GM12878 (cell line): ENCODE results near the gene POLA1. TPM values are rescaled to one million over a fixed set of nuclear protein-coding genes. Genes with fewer than 3 reads are reported as not detected.

Experiments used
- ATAC-seq: fragments of 200-7000 bp; cut with Tn5 transposase; 3 replicates; pipeline ENCODE4 v1.9.1; 2020; ENCODE audit warnings: mild to moderate bottlenecking, moderate library complexity
- BruUV-seq: library from RNA; stranded (reverse); fragments of 400-500 nt; replicated peaks from 2 replicates; lab custom pipeline; 2021; lab: Mats Ljungman, UMichigan
- CTCF ChIA-PET: fragments of 300-600 bp; sonication (Branson Sonifier 250); formaldehyde crosslinking; extraction: SDS; loops from one replicate; lab custom pipeline; 2021; ENCODE audit warnings: inconsistent platforms; lab: Yijun Ruan, JAX
- POLR2A ChIA-PET: fragments of 350-600 bp; formaldehyde crosslinking; extraction: SDS; loops from one replicate; lab custom pipeline; 2021; ENCODE audit warnings: inconsistent platforms; lab: Charles Lee
- RAD21 ChIA-PET: fragments of 300-600 bp; sonication (Branson Sonifier 250); formaldehyde crosslinking; loops from one replicate; lab custom pipeline; 2023; ENCODE audit warnings: antibody characterized with exemption; ENCODE audit not compliant: unreplicated experiment; lab: Charles Lee
- SMC1A ChIA-PET: fragments of 300-600 bp; sonication (Branson Sonifier 250); formaldehyde crosslinking; loops from one replicate; lab custom pipeline; 2023; ENCODE audit not compliant: unreplicated experiment, uncharacterized antibody; lab: Charles Lee
- DNase-seq: peaks from one replicate; pipeline ENCODE4 v3.0.0-alpha.2; 2011; ENCODE audit warnings: low read depth, low spot score
- FAIRE-seq: peaks from 3 replicates; lab custom pipeline; 2011; peaks lifted over from hg19 to GRCh38; lab: Jason Lieb, UNC
- H2AFZ ChIP-seq: 2 replicates; pipeline ENCODE4 v1.6.0; 2011; ENCODE audit warnings: low read depth, low read length, control low read depth; ENCODE audit not compliant: control insufficient read depth
- H3K27ac ChIP-seq: 2 replicates; pipeline ENCODE4 v1.5.1; 2011; ENCODE audit warnings: control low read depth; ENCODE audit not compliant: control insufficient read depth, insufficient read depth
- H3K27me3 ChIP-seq, 2 experiments: replicated peaks in 1 of 2; 2 replicates each; pipeline versions ENCODE4 v1.6.0 to v1.6.1; 2011; ENCODE audit warnings: low read length in 1 of 2; ENCODE audit not compliant: control insufficient read depth in 2 of 2, insufficient read depth in 2 of 2
- H3K36me3 ChIP-seq, 2 experiments: 2 replicates each; pipeline ENCODE4 v1.5.1; 2011; ENCODE audit warnings: low read length in 1 of 2; ENCODE audit not compliant: control insufficient read depth in 2 of 2, insufficient read depth in 2 of 2
- H3K4me1 ChIP-seq: 2 replicates; pipeline ENCODE4 v1.6.1; 2011; ENCODE audit warnings: mild to moderate bottlenecking, low read length, moderate library complexity, mixed read lengths; ENCODE audit not compliant: control insufficient read depth, insufficient read depth
- H3K4me2 ChIP-seq: 2 replicates; pipeline ENCODE4 v1.6.0; 2011; ENCODE audit warnings: control low read depth; ENCODE audit not compliant: control insufficient read depth, insufficient read depth
- H3K4me3 ChIP-seq: fragments of 200-600 bp; sonication (generic); 2 replicates; pipeline ENCODE4 v1.5.1; 2016
- H3K79me2 ChIP-seq: 2 replicates; pipeline ENCODE4 v1.6.0; 2011; ENCODE audit warnings: low read length; ENCODE audit not compliant: control insufficient read depth, insufficient read depth
- H3K9ac ChIP-seq: 2 replicates; pipeline ENCODE4 v1.8.0; 2011; ENCODE audit warnings: low read length, control low read depth, mixed read lengths; ENCODE audit not compliant: control insufficient read depth, insufficient read depth
- H3K9me3 ChIP-seq: replicated peaks from 3 replicates; pipeline ENCODE4 v1.5.1; 2011; ENCODE audit warnings: mild to moderate bottlenecking, low read length; ENCODE audit not compliant: control insufficient read depth, insufficient read depth
- H4K20me1 ChIP-seq: 2 replicates; pipeline ENCODE4 v1.6.0; 2011; ENCODE audit not compliant: control insufficient read depth, insufficient read depth
- CEBPB ChIP-seq, 2 experiments: fragments of 150-350 bp in 1 of 2; IDR thresholded peaks; 2 replicates each; pipeline ENCODE4 v1.6.1; 2012 to 2014; ENCODE audit warnings: low read depth in 2 of 2, low read length in 2 of 2, borderline replicate concordance in 1 of 2, inconsistent platforms in 1 of 2
- EGR1 ChIP-seq, 2 experiments: IDR thresholded peaks; 1 replicate in 1 of 2; 2 replicates in 1 of 2; pipeline ENCODE4 v1.6.1; 2011 to 2012; ENCODE audit warnings: low read depth in 2 of 2, low read length in 2 of 2, borderline replicate concordance in 1 of 2, mild to moderate bottlenecking in 1 of 2, moderate library complexity in 1 of 2
- FOXK2 ChIP-seq: fragments of 450-650 bp; IDR thresholded peaks from 2 replicates; pipeline ENCODE4 v1.6.1; 2017; ENCODE audit warnings: mild to moderate bottlenecking, moderate library complexity
- HCFC1 ChIP-seq: fragments of 150-350 bp; IDR thresholded peaks from 2 replicates; pipeline ENCODE4 v1.6.1; 2014; ENCODE audit warnings: low read length
- MEF2A ChIP-seq: IDR thresholded peaks from 2 replicates; pipeline ENCODE4 v1.6.1; 2011; ENCODE audit warnings: low read depth, mild to moderate bottlenecking, low read length, moderate library complexity; ENCODE audit not compliant: insufficient read depth
- NR2F1 ChIP-seq: fragments of 450-650 bp; conservative IDR thresholded peaks from 2 replicates; pipeline ENCODE4 v1.6.1; 2017; ENCODE audit warnings: mild to moderate bottlenecking
- PML ChIP-seq: IDR thresholded peaks from 2 replicates; pipeline ENCODE4 v1.6.1; 2012; ENCODE audit warnings: low read length, inconsistent platforms
- SIN3A ChIP-seq: IDR thresholded peaks from 2 replicates; pipeline ENCODE4 v1.6.1; 2012; ENCODE audit warnings: low read depth, low read length, improper control_type of control experiment
- WGBS: methylation state at CpG from one replicate; pipeline ENCODE4 v1.1.6; 2016; ENCODE audit warnings: low lambda C conversion rate; ENCODE audit not compliant: insufficient replicate concordance, insufficient coverage; ENCODE audit errors: missing lambda C conversion rate; 5-methylcytosine and 5-hydroxymethylcytosine counted together
- in situ Hi-C: fragments of 300-500 bp; cut with MboI; formaldehyde crosslinking; loops from 9 replicates; pipeline ENCODE4 v1.14.3; 2018; ENCODE audit warnings: mixed read lengths
- intact Hi-C: fragments of 100-400 bp; cut with micrococcal nuclease; formaldehyde crosslinking; loops from one replicate; pipeline ENCODE4 v1.14.2; 2022; ENCODE audit not compliant: unreplicated experiment
- polyA plus RNA-seq, 11 experiments: library from polyadenylated mRNA; depleted of rRNA in 4 of 11; unstranded in 6 of 11; stranded (reverse) in 5 of 11; fragments of >200 nt; fragmentation: Nextera tagmentation in 4 of 11; fragmentation: Illumina TruSeq in 1 of 11; extraction: Ambion mirVana in 4 of 11; extraction: Trizol in 1 of 11; gene quantifications; 1 replicate in 1 of 11; 2 replicates in 10 of 11; pipeline versions ENCODE4 v1.2.1 to v1.2.3, GENCODE V29; 2011 to 2016; ENCODE audit warnings: inconsistent platforms in 2 of 11, missing spikeins in 2 of 11, low read depth in 1 of 11
- total RNA-seq, 4 experiments: library from RNA; depleted of rRNA in 3 of 4; stranded (reverse); fragments of >200 nt in 3 of 4; fragmentation: Illumina TruSeq in 1 of 4; extraction: Trizol in 1 of 4; gene quantifications; 2 replicates each; pipeline versions ENCODE4 v1.2.1 to v1.2.3, GENCODE V29; 2013 to 2021
- TF ChIP-seq, protein P1 (sequence below): fragments of 450-650 bp; IDR thresholded peaks from 2 replicates; pipeline ENCODE4 v1.6.1; 2016; ENCODE audit warnings: mild to moderate bottlenecking, moderate library complexity, borderline replicate concordance

POLA1 gene
- total and polyA plus RNA-seq, 10 of the 15 experiments (the other 5 are each of a cell fraction or from before 2014, with no cell fraction given) = 6.5 to 34.7 (median 24.8) TPM

DNA sequence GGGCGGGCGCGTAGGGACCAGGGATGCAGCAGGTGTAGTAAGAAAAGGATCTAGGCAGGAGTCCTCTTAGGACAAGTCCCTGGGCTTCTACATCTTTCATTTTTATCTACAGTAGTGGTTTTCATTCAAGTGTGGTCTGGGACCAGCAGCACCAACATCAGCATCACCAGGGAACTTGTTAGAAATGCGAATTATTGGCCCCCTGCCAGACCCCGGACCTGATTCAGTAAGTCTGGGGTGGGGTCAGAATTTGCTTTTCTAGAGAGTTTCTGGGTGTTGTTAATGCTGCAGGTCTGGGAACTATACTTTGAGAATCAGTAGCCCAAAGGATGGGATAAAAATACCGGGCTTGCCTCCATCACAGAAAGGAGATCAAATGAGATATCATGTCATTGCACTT is 45.2 kb upstream of the POLA1 start:
- no peaks in the 10 kb centered on the region for H3K79me2 ChIP-seq
- H3K27ac ChIP-seq = no peak overlapping the region
- no peaks in the 10 kb centered on the region; the same call in 1 of the 2 replicates for H3K4me1 ChIP-seq
- ChIA-PET SMC1A (no interaction called here), RAD21 (no interaction called here), POLR2A (no interaction called here), CTCF (no interaction called here)
- WGBS = 12% methylated on average over 3 of the region's 6 CpGs
- DNase-seq (no peak), ATAC-seq (no peak), FAIRE-seq (no peak)
- H3K9me3 ChIP-seq = no peaks in the 10 kb centered on the region
- no peak overlapping the region for H3K9ac ChIP-seq
- H2AFZ ChIP-seq = no peak overlapping the region
- no peaks in the 10 kb centered on the region for H3K36me3 ChIP-seq
- TF ChIP-seq HCFC1 (no peak), MEF2A (no peak), NR2F1 (no peak), CEBPB (IDR thresholded peaks at IDR 0.05; ENCODE audit: borderline replicate concordance in 1 of 2, low read depth in 2 of 2, low read length in 2 of 2) (no peak), SIN3A (no peak), FOXK2 (no peak), PML (no peak), EGR1 (IDR thresholded peaks at IDR 0.05; ENCODE audit: borderline replicate concordance in 1 of 2, low read depth in 2 of 2, low read length in 2 of 2) (no peak)
- TF ChIP-seq, protein P1, sequence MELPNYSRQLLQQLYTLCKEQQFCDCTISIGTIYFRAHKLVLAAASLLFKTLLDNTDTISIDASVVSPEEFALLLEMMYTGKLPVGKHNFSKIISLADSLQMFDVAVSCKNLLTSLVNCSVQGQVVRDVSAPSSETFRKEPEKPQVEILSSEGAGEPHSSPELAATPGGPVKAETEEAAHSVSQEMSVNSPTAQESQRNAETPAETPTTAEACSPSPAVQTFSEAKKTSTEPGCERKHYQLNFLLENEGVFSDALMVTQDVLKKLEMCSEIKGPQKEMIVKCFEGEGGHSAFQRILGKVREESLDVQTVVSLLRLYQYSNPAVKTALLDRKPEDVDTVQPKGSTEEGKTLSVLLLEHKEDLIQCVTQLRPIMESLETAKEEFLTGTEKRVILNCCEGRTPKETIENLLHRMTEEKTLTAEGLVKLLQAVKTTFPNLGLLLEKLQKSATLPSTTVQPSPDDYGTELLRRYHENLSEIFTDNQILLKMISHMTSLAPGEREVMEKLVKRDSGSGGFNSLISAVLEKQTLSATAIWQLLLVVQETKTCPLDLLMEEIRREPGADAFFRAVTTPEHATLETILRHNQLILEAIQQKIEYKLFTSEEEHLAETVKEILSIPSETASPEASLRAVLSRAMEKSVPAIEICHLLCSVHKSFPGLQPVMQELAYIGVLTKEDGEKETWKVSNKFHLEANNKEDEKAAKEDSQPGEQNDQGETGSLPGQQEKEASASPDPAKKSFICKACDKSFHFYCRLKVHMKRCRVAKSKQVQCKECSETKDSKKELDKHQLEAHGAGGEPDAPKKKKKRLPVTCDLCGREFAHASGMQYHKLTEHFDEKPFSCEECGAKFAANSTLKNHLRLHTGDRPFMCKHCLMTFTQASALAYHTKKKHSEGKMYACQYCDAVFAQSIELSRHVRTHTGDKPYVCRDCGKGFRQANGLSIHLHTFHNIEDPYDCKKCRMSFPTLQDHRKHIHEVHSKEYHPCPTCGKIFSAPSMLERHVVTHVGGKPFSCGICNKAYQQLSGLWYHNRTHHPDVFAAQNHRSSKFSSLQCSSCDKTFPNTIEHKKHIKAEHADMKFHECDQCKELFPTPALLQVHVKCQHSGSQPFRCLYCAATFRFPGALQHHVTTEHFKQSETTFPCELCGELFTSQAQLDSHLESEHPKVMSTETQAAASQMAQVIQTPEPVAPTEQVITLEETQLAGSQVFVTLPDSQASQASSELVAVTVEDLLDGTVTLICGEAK = no peak
- intact Hi-C loops (no loop called here), in situ Hi-C loops (no loop called here)
- H3K27me3 ChIP-seq = peaks cover 0 to 12% of the 10 kb centered on the region in 2 experiments; a peak in 3 of 4 replicates
- no peak overlapping the region for H3K4me3 ChIP-seq
- H4K20me1 ChIP-seq = no peaks in the 10 kb centered on the region
- H3K4me2 ChIP-seq = no peak overlapping the region
- no TSS peak for BruUV-seq
